PC-9 (cell line): ENCODE measurements around the gene SLC6A19. TPM values are rescaled to one million over a fixed set of nuclear protein-coding genes. Genes with fewer than 3 reads are reported as not detected.
"Not testable (repeated sequence)": the region's sequence is repeated elsewhere in the genome, so short reads cannot be mapped to it uniquely, and the experiment has no call there.

ENCODE experiments used
- BruUV-seq: library from RNA; stranded (reverse); fragments of 400-500 nt; replicated peaks from 2 replicates; lab custom pipeline; 2021; lab: Mats Ljungman, UMichigan
- CTCF ChIA-PET: fragments of 300-600 bp; sonication (Branson Sonifier 250); formaldehyde crosslinking; loops from one replicate; lab custom pipeline; 2022; ENCODE audit warnings: antibody characterized with exemption; lab: Charles Lee
- POLR2A ChIA-PET: fragments of 300-600 bp; sonication (Branson Sonifier 250); formaldehyde crosslinking; loops from one replicate; lab custom pipeline; 2022; ENCODE audit warnings: antibody characterized with exemption; ENCODE audit not compliant: unreplicated experiment; lab: Charles Lee
- DNase-seq, 2 experiments: peaks; one replicate each; pipeline versions ENCODE4 v3.0.0 to v3.0.0-alpha.2; 2015 to 2022; ENCODE audit warnings: mixed read lengths in 1 of 2
- H2AFZ ChIP-seq: fragments of 200-600 bp; sonication (generic); 2 replicates; pipeline ENCODE4 v1.8.1; 2017; ENCODE audit warnings: antibody characterized with exemption
- H3F3A ChIP-seq: fragments of 200-600 bp; sonication (generic); 2 replicates; pipeline ENCODE4 v1.8.1; 2017; ENCODE audit warnings: antibody characterized with exemption, mild to moderate bottlenecking, low read depth; ENCODE audit not compliant: insufficient read depth
- H3K27ac ChIP-seq: fragments of 200-600 bp; sonication (generic); 2 replicates; pipeline ENCODE4 v1.6.1; 2016; ENCODE audit warnings: mixed run types
- H3K27me3 ChIP-seq: fragments of 200-600 bp; sonication (generic); 2 replicates; pipeline ENCODE4 v1.6.1; 2016; ENCODE audit warnings: low read depth, mixed run types; ENCODE audit not compliant: insufficient read depth
- H3K36me3 ChIP-seq: fragments of 200-600 bp; sonication (generic); 2 replicates; pipeline ENCODE4 v1.6.1; 2016; ENCODE audit warnings: low read depth, mixed run types
- H3K4me1 ChIP-seq: fragments of 200-600 bp; sonication (generic); replicated peaks from 2 replicates; pipeline ENCODE4 v1.6.1; 2016; ENCODE audit warnings: mixed run types; ENCODE audit not compliant: insufficient read depth
- H3K4me2 ChIP-seq: fragments of 200-600 bp; sonication (generic); 2 replicates; pipeline ENCODE4 v1.6.1; 2017; ENCODE audit warnings: mixed run types
- H3K4me3 ChIP-seq: fragments of 200-600 bp; sonication (generic); 2 replicates; pipeline ENCODE4 v1.6.1; 2016; ENCODE audit warnings: mixed run types
- H3K79me2 ChIP-seq: fragments of 200-600 bp; sonication (generic); 2 replicates; pipeline ENCODE4 v1.6.1; 2017; ENCODE audit warnings: low read depth, mixed run types
- H3K9me2 ChIP-seq: fragments of 200-600 bp; sonication (generic); 2 replicates; pipeline ENCODE4 v1.8.1; 2017; ENCODE audit warnings: mild to moderate bottlenecking; ENCODE audit not compliant: insufficient read depth
- H3K9me3 ChIP-seq: fragments of 200-600 bp; sonication (generic); 2 replicates; pipeline ENCODE4 v1.8.1; 2016; ENCODE audit warnings: low read depth; ENCODE audit not compliant: insufficient read depth
- H4K20me1 ChIP-seq: fragments of 200-600 bp; sonication (generic); 2 replicates; pipeline ENCODE4 v1.8.1; 2017; ENCODE audit not compliant: insufficient read depth
- CTCF ChIP-seq: fragments of 200-600 bp; sonication (generic); conservative IDR thresholded peaks from 2 replicates; pipeline ENCODE4 v1.6.1; 2017; ENCODE audit warnings: mixed run types, antibody characterized with exemption, mild to moderate bottlenecking, moderate library complexity
- EZH2 ChIP-seq: fragments of 200-600 bp; sonication (generic); IDR thresholded peaks from 2 replicates; pipeline ENCODE4 v1.8.0; 2017; ENCODE audit warnings: antibody characterized with exemption, low read depth
- intact Hi-C: fragments of 100-400 bp; cut with micrococcal nuclease; formaldehyde crosslinking; loops from one replicate; pipeline ENCODE4 v1.10.0; 2022; ENCODE audit not compliant: unreplicated experiment
- total RNA-seq: library from RNA; stranded (reverse); gene quantifications from 2 replicates; pipeline ENCODE4 v1.2.3, GENCODE V29; 2021

The SLC6A19 gene
- total RNA-seq, 1 experiment from 2014 or later = not detected

DNA sequence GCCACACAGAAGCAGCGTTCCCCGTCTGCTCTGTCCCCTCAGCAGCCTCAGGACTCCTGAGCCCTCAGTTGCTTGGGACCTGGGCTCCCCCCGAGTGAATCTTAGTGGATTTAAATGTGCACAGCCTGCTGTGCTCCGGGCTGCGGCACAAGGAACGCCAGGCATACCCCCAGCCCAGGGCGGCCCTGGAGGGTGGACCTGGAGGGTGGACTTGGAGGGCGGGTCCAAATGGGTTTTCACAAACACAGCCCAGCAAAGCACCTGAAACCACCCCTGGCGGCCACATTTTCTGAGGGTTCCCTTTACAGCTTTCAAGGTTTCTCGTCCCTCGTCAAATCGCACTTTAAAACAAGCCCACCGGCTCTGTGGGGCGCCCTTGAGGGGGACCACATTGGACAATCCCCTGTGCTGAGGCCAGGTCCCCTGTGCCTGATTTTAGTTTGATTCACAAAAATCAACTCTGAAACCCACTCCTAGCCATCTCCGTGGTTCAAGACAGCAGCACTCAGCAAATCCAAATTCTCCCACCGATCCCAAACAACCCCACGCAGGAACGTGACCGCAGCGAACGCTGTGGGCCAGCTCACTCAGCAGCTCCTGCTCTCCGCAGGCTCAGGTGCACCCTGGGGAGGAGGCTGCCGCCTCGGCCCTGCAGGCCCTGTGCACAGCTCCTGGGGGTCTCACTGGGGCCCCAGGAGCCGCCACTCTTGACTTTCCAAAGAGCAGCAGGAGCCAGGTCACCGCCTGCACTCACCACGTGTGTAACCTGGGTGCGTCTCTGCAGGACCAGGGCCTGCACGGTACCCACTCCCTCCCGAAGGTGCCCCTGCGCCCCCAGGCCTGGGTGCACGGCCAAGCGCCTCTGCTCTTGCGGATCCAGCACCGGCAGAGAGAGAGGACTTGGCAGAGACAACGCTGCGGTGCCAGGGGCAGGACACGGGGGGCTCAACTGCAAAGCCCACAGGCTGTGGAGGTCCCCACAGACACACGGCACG, 64.4 kb downstream of the SLC6A19 start:
- Histone ChIP-seq H2AFZ (no peak overlapping the region), H3K4me3 (no peak overlapping the region), H3K4me2 (no peak overlapping the region), H3K27me3 (0 out of 2 replicates have a peak, but pooled peaks cover 5% of the 10 kb centered on the region), H3K9me2 (no peaks in the 10 kb centered on the region), H3K4me1 (no peaks in the 10 kb centered on the region), H3K36me3 (no peaks in the 10 kb centered on the region), H3F3A (peaks cover 4% of the 10 kb centered on the region; the same call in 1 of the 2 replicates), H3K79me2 (no peaks in the 10 kb centered on the region), H4K20me1 (no peaks in the 10 kb centered on the region), H3K27ac (no peak overlapping the region), H3K9me3 (no peaks in the 10 kb centered on the region)
- TF ChIP-seq EZH2 = no peak
- no peak for TF ChIP-seq CTCF
- intact Hi-C loops = no loop called here
- no TSS peak for BruUV-seq
- DNase-seq = no peak
- ChIA-PET POLR2A (interaction anchor here (0.7 kb wide), 1 partner anchor 95 kb away, joined by 5 read pairs; no protein-coding TSS in a partner anchor), CTCF (no interaction called here)

DNA sequence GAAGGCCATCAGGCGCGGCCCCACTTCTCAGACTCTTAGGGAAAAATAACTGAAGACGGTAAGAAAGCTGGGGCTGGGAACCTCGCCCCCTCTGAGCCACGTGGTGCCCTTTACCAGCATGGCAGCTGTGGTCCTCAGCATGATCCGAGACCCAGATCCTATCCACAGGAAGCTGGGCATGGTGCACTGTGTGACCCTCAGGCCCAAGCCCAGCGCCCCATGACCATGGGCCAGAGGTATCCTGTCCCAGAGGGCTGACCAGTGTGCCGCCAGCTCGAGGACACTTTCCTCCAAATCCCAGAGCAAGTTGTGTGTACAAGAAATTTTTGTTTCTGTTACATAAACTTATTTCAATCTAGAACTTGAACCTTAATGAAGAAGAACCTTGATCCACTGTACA, 65.4 kb downstream of the SLC6A19 start:
- Histone ChIP-seq H3K4me1 (no peaks in the 10 kb centered on the region), H3K4me2 (no peak overlapping the region), H3K27me3 (0 out of 2 replicates have a peak, but pooled peaks cover 5% of the 10 kb centered on the region), H3F3A (peaks cover 4% of the 10 kb centered on the region; the same call in 1 of the 2 replicates), H3K9me2 (no peaks in the 10 kb centered on the region), H2AFZ (no peak overlapping the region), H4K20me1 (no peaks in the 10 kb centered on the region), H3K79me2 (no peaks in the 10 kb centered on the region), H3K36me3 (no peaks in the 10 kb centered on the region), H3K9me3 (no peaks in the 10 kb centered on the region), H3K27ac (no peak overlapping the region), H3K4me3 (no peak overlapping the region)
- CTCF ChIA-PET = interaction anchor here (0.5 kb wide), 1 partner anchor 378 kb away, joined by 4 read pairs; no protein-coding TSS in a partner anchor
- POLR2A ChIA-PET = no interaction called here
- BruUV-seq = no TSS peak
- DNase-seq = no peak
- intact Hi-C loops = no loop called here
- TF ChIP-seq EZH2 = no peak
- no peak for TF ChIP-seq CTCF

DNA sequence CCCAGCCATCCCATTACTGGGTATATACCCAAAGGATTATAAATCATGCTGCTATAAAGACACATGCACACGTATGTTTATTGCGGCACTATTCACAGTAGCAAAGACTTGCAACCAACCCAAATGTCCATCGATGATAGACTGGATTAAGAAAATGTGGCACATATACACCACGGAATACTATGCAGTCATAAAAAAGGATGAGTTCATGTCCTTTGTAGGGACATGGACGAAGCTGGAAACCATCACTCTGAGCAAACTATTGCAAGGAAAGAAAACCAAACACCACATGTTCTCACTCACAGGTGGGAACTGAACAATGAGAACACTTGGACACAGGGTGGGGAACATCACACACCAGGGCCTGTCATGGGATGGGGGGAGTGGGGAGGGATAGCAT, 66.1 kb downstream of the SLC6A19 start:
- H3K9me2 ChIP-seq, H4K20me1 ChIP-seq, intact Hi-C loops, H3K9me3 ChIP-seq, BruUV-seq, H3K79me2 ChIP-seq, H3K4me1 ChIP-seq, H3K27me3 ChIP-seq, H3F3A ChIP-seq, POLR2A ChIA-PET, H3K27ac ChIP-seq, DNase-seq, H2AFZ ChIP-seq, H3K4me2 ChIP-seq, H3K4me3 ChIP-seq, H3K36me3 ChIP-seq: not testable (repeated sequence)
- CTCF ChIA-PET = interaction anchor here (0.5 kb wide), 1 partner anchor 377 kb away, joined by 4 read pairs; no protein-coding TSS in a partner anchor
